Stimulated activated naive CD4-positive, alpha-beta T cell (primary cell): ENCODE data around the gene ZSWIM6.

Experiments
- DNase-seq, 6 experiments: peaks; one replicate each; lab custom pipeline; 2025; lab: John Stamatoyannopoulos, UW

Gene ZSWIM6

GRCh38 chr5:61441742-61442141 is 109.7 kb downstream of the ZSWIM6 start:
- DNase-seq, result no peak

- DNase-seq, result no peak
These were observed 115.9 kb downstream of the ZSWIM6 start for GRCh38 chr5:61447780-61448495.

- no peak for DNase-seq
These were observed 117.9 kb downstream of the ZSWIM6 start for GRCh38 chr5:61449804-61450492.

GRCh38 chr5:61450493-61451279 is 118.6 kb downstream of the ZSWIM6 start:
- DNase-seq, result no peak

DNA sequence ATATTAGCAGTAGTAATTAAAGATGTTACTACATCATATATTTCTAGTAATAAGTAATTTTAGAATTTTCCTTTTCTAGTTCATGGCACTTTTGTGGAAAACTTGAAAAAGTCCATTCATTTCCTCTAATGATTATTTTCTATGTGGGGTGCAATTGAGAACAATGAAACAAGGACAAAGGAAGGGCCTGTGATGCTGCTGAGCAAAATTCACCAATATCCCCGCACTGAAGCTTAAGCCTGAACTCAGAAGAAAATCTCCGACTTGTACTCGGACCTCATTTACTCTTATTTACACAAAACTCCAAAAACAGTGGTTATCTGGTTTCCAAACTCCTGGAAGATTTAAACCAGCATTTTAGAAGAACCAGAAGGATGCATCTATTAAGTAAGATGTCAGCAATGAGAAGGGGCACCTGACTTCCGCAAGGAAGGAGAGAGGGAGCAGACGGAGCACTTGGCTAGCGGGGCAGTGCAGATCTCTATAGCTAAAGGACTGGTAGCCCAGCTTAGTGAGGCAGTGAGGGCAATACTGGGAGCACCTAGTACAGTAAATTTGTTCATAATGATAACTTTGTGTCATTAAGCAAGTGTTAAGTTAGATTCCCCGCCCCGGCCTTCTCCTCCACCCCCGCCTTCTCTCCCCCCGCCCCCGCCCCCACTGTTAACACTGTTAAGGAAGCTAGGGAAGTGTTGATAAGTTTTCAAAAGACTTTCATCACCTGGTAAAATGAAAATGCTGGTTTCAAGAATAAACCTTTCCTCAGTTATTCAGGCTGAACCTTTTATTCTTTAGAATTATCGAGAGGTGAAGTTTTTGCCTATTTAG is 123.3 kb downstream of the ZSWIM6 start:
- no peak for DNase-seq

DNA sequence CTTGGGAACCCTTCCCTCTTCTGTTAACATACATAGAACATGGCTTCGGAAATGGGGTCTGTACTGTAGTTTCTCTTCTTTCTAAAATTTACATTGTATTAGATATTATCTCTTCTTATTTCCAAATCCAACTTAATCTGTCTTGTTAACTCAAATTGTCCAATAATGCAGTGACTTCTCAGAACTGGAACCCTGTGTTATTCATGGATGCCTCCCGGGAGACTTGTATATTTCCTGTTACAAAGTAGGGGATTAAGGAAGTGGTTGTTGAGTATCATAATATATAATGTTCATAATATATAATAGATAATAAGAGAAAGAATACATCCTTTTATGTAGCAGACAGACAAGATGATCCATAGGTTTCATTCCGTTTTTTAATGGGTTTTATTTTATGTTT is 128.4 kb downstream of the ZSWIM6 start:
- DNase-seq, result no peak

GRCh38 chr5:61461417-61461816 is 129.4 kb downstream of the ZSWIM6 start:
- DNase-seq, result no peak

DNA sequence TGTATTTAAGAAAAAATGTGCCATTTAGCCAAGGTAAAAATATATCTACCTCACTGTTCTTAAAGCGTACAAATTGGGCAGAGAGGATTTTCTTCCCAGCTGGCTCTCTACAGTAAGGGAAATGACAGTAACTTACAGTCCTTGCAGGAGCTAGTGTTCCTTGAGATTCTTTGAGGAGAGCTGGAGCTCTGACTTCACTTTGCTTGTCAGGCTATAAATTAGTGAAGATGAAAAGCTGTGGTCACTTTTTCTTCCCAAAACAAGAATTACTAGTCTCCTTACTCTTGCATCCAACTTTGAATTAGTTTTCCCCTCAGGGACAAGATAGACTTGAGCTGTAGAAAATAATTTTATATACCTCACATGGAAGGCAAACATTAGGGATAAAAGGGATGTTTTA is 129.9 kb downstream of the ZSWIM6 start:
- no peak for DNase-seq

GRCh38 chr5:61463596-61463995 is 131.5 kb downstream of the ZSWIM6 start:
- no peak for DNase-seq

DNA sequence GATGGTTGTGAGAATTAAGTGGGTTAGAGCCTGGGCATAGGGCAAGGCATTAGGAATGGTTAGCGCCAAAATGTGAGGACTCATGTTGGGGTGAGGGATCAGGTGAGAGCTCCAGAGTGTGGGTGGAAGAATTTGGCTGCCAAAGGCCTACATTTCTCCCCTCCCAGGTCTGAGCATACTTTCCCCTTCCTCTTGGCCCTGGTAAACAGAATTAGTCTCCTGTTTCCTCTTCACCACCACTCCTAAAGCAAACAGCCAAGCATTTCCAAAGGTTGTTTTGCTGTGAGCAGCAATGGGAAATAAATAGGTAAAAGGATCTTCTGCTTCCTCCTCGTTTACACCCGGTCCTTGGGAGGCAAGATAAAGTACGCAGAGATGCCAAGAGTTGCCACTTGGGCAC is 132.5 kb downstream of the ZSWIM6 start:
- DNase-seq, result no peak

DNA sequence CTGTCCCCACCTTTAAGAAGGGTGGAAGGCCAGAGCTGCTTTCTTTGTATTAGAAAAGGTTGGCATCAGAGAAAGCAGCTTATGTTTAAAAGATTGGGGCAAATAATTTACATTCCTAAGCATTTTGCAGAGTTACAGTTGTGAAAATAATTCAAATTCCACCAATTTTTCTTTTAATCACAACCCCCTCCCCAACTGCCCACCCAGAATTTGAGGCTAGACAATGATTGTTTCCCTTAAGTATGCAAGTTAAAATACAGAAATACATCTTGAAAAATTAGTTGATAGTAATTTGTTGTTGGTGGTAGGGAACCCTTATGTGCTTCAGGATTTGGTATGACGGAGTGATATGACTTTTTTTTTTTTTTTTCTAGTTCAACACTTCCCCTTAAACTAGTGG is 133.0 kb downstream of the ZSWIM6 start:
- DNase-seq, result no peak

DNA sequence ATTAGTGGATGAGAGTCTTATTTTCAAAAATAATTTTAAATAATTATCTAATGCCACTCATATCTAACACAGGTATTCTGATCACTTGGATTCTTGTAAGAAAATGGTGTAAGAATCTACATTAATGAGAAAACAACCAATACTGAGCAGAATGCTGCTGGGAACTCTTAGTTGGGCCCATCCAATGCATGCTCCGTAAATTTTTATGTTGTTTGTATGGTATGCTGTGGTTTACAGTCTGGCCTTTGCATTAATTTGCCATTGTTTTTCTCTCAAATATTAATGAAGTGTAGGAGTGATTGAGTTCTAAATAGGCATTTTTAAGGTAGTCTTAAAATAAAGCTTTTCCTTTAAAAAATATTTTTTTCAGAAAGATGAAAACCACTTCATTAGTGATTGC is 133.4 kb downstream of the ZSWIM6 start:
- DNase-seq, result no peak

GRCh38 chr5:61466017-61466416 is 134.0 kb downstream of the ZSWIM6 start:
- DNase-seq, result no peak

- DNase-seq, result no peak
These were observed 135.9 kb downstream of the ZSWIM6 start for GRCh38 chr5:61467766-61468482.

DNA sequence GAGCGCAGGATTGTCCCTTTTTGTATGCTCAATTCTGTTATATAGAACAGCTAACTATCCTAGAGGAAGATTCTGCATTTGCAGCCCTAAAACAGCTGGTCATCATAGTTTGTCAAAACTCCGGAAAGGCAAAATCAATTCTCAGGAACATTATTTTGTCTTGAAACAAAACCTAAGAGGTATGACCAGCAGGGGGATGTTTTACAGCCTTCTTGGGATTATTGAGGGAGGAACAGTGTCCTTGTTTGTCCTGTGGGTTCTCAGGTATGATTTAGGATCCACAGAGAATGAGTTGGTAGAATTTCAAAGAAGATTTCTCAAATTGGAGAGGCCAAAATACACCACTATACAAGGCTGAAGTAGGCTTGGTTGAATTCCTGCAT is 136.4 kb downstream of the ZSWIM6 start:
- no peak for DNase-seq

- DNase-seq, result no peak
These were observed 139.3 kb downstream of the ZSWIM6 start for GRCh38 chr5:61471352-61471751.

GRCh38 chr5:61472172-61472958 is 140.3 kb downstream of the ZSWIM6 start:
- no peak for DNase-seq

DNA sequence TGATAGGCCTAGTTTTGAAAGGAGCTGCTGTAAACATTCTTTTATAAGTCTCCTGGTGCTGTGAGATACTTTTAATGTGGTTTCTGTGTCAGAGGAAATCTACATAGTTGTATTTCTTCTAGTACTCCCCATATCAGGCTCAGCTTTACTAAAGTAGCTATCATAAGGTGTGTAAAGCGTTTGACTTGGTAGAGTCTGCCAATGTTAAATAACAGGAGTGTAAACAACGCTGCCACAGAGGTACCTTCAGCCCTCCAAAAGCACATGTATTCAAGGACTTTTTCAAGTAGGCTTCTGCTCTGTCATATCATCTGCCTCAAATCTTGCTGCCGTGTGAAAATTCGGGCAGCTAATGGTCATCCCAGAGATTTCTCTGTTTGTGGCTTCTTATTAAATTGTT is 142.7 kb downstream of the ZSWIM6 start:
- no peak for DNase-seq

GRCh38 chr5:61477788-61478187 is 145.7 kb downstream of the ZSWIM6 start:
- DNase-seq, result no peak

- DNase-seq, result no peak
These were observed 148.0 kb downstream of the ZSWIM6 start for GRCh38 chr5:61479850-61480614.
